Tibial nerve (tissue), 3 donors: ENCODE data around the gene NINL.

ENCODE experiments used
- CTCF ChIP-seq, 5 experiments: fragments of 200-600 bp in 3 of 5; fragments of 450-650 bp in 2 of 5; sonication (generic) in 3 of 5; IDR thresholded peaks; one replicate each; pipeline ENCODE4 v1.5.1; 2016 to 2019; ENCODE audit warnings: antibody characterized with exemption in 5 of 5, mild to moderate bottlenecking in 3 of 5, moderate library complexity in 2 of 5
- POLR2A ChIP-seq, 2 donors: fragments of 450-650 bp; IDR thresholded peaks; one replicate each; pipeline ENCODE4 v1.6.1; 2017; ENCODE audit warnings: antibody characterized with exemption in 2 of 2, mild to moderate bottlenecking in 2 of 2, moderate library complexity in 2 of 2

- no peak for TF ChIP-seq CTCF (IDR thresholded peaks at IDR 0.05)
- no peak for TF ChIP-seq POLR2A (IDR thresholded peaks at IDR 0.05)
These were observed 20.9 kb upstream of the NINL start for GRCh38 chr20:25606094-25606695.
